KBM-7 (cell line): ENCODE results near the gene BRWD1.
A peak's percentile ranks its signal among the peaks of the same experiment; 100 is the strongest.

Experiments
- DNase-seq: peaks from one replicate; pipeline ENCODE4 v3.0.0-alpha.2; 2015
- in situ Hi-C: fragments of 300-500 bp; cut with MboI; formaldehyde crosslinking; loops from 2 replicates; pipeline ENCODE4 v1.14.3; 2020; ENCODE audit warnings: low sequenced_read_pairs, low pct_unique_long_range_greater_than_20kb, mixed read lengths

BRWD1 gene

DNA sequence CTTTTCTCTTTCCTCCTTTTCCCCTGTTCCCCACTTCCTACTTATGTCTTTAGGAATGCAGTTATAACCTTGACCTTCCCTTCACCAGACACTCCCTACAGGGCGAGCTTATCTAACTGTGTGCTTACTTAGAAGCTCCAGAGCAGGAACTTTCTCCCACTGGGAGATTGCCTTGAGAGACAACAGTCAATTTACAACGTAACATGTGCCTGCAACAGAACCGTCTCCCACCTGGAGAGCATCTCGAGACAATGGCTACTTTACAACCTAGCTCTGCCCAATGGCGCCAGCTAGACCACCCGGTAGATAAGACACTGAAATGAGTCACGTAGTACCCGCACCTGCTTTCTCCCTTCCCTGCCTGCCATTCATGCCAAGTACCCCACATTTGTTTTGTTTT, 18.7 kb upstream of the BRWD1 start:
- DNase-seq = no peak

DNA sequence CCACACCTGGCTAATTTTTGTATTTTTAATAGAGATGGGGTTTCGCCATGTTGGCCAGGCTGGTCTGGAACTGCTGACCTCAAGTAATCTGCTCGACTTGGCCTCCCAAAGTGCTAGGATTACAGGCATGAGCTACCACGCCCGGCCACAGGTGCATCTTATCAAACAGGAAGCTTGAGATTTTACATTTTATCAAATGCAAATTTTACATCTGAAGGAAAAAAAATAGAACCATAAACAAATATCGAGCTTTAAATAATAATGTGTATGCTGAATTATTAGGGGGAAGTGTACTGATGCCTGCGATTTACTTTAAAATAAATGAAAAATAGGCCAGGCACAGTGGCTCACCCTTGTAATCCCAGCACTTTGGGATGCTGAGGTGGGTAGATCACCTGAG, 16.6 kb upstream of the BRWD1 start:
- in situ Hi-C loops = no loop called here
- no peak for DNase-seq

More for the DNA sequence above, 18.7 kb upstream of the BRWD1 start:
- in situ Hi-C loops = no loop called here

DNA sequence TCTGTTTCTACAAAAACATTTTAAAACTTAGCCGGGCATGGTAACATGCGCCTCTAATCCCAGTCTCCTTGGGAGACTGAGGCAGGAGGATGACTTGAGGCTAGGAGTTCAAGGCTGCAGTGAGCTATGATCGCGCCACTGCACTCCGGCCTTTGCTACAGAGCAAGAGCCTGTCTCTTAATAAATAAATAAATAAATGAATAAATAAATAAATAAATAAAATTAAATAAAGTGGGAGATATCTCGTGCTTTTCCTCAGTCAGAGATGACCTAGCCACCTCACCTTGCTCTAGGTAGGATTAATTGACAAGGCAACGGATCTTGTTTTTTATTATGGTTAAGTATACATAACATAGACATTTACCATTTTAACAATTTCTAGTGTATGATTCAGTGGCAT, 14.3 kb upstream of the BRWD1 start:
- in situ Hi-C loops = no loop called here

GRCh38 chr21:39326607-39327307, 13.3 kb upstream of the BRWD1 start:
- in situ Hi-C loops = no loop called here
- DNase-seq = no peak

More for the DNA sequence above, 14.3 kb upstream of the BRWD1 start:
- DNase-seq = no peak

GRCh38 chr21:39325458-39325857, 12.0 kb upstream of the BRWD1 start:
- no peak for DNase-seq
- in situ Hi-C loops = no loop called here

DNA sequence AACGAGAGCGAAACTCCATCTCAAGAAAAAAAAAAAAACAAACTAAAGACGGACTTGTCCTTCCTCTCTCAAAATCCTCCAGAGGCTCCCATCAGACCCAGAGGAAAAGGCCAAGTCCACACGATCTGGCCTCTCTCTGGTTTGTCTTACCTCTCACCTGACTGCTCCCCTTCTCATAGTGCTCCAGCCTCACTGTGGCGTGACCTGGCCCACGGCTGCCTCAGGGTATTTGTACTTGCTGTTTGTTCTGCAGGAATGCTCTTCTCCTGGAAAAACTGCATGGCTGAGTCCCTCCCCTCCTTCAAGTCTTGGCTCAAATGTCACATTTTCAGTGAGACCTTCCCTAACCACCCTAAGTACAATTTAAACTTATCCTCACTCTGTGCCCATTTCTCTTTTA, 8.0 kb upstream of the BRWD1 start:
- in situ Hi-C loops = no loop called here

GRCh38 chr21:39319814-39320332, 6.4 kb upstream of the BRWD1 start:
- in situ Hi-C loops = no loop called here
- DNase-seq = no peak

More for the DNA sequence above, 8.0 kb upstream of the BRWD1 start:
- no peak for DNase-seq

DNA sequence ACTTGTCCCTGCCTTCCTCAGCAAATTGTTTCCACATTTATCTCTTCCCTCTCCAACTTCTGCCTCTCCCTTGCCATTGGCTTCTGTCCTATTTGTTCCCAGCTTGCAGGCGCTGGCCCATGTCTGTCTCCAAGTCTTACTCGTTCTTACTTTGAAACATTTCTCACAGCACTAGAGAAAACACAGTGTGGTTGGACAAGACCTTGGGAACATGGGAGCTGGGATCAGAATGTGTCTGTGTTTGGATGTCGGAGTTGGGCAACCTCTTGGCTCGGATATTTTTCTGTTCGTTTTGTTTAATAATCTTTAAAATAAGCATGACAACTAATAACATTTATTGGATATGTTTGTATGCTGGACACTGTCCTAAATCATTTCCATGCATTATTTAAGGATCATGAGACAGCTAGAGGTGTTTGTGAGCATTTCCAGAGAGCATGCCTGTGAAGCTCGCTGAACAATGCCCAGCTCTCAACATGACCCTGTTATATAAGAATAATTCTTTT, 5.9 kb upstream of the BRWD1 start:
- in situ Hi-C loops = no loop called here
- DNase-seq = no peak

DNA sequence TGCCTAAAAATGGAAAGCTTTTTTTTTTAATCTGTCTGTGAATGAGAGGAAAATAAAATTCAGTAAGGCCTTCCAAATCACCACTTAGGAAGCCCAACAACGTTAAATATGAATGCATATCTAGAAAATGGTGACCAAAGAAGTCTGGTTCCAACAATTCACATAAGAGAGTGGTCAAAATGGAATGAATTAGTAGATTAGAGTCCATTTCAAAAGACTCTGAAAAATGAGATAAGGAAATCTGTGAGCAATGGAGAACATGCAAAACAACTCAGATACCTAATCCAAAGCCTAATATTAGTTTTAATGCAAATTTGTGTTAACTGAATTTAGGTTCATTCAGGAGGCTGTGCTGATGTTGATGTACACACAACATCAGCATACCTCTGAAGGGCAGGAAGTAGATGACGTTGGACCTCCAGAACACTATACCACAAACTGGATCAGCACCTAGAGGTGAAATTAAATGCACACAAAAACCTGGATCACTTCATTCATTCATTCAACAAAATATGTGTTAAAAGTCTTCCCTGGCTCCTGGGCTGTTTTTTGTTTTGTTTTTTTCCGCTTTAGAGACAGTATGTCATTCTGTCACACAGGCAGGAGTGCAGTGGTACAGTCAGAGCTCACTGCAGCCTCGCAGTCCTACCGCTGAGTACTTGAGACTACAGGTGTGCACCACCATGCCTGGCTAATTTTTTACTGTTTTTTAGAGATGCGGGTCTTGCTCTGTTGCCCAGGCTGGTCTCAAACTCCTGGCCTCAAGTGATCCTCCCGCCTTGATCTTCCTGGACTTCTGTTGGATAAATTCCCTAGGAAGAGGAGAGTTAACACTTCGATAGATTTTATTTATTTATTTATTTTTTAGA, 4.9 kb upstream of the BRWD1 start:
- no peak for DNase-seq
- in situ Hi-C loops = no loop called here

- peak; percentile 38 for DNase-seq
- in situ Hi-C loops = no loop called here
Observed at GRCh38 chr21:39317134-39318090, 4.0 kb upstream of the BRWD1 start.

DNA sequence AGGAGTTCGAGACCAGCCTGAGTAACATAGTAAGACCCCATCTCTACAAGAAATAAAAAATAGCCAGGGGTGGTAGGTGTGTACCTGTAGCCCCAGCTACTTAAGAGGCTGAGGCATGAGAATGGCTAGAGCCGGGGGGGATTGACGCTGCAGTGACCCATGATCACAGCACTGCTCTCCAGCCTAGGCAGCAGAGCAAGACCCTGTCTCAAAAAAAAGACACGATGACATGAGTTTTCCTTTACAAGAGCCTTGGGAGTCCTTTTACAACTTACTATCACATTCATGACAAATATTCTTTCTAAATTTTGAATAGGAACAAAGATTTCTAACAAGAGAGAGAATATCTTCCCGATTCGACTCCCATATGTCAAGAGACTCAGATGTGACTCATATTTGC, 3.3 kb upstream of the BRWD1 start:
- in situ Hi-C loops = no loop called here
- DNase-seq = no peak

DNA sequence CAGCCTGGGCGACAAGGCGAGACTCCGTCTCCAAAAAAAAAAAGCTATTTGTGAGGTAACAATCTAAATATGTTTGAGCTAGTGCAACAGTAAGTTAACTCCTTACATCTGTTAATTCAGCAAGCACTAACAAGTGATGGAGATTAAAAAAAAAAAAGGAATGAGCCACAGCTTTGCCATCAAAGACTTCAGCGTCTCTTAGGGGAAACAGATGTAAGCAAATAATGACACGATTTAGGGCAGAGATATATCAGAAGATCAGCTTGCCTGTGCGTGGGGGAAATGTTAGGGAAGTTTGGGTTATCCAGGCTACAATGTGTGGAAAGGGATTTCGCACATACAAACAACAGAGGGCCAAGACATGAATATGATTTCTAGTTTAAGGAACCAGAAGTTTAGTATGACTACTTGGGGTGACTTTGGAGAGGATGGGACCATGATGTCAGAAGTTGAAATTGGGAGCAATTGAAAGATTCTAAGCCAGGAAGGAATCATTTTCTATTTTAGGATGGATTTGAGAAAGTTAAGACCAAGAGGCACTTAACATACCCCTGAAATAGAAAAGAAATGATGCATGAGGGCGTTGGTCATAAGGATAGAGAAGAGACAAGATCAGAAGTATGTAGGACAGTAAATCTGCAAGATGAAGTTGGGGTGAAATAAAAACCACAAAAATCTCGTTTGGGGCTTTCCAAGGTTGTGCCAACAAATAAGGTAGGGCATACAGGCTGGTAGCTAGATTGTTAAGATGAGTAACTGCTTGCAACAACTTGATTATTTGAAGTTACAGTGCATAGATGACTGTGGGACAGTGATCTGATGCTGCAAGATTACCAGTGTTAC, 2.4 kb upstream of the BRWD1 start:
- DNase-seq = no peak
- in situ Hi-C loops = no loop called here

DNA sequence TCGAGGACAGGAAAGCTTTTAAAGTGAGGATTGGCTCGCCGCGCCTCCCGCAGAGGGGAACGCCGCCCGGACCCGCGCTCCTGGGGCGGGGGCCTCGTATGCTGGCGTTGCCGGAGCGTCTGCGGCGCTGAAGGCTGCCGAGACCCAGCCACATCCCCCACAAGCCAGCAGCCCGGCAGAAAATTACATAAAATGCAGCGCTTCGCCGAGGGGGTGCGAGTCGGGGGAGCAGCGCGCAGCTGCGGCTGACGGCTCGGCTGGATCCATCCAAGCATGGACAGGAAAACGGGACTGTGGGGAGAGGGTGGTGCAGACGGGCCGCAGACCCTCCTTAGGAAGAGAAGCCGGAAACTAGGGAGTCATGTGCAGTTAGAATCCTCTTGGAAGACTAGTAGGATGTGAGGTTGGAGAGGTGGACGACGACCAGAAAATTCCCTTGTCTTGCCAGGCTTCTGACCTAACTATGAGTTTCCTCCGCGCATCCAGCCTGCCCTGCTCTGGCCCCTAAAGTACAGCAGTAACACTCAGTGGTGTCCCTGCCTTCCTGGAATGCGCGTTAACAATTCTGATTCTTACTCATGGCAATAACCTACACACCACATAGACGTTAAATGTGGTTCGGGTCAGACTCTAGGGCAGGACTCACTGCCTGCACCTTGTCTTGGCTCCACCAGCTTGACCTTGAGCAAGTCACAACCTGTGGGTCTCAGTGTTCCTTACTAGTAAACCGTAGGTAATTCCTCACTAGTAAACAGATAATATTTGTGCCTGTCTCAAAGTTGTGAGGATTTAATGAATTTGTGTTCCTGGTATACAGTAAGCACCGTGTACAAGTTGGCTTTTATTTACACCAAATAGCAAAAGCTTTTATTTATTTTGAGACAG, 953 bp upstream of the BRWD1 start:
- in situ Hi-C loops = no loop called here
- no peak for DNase-seq

DNA sequence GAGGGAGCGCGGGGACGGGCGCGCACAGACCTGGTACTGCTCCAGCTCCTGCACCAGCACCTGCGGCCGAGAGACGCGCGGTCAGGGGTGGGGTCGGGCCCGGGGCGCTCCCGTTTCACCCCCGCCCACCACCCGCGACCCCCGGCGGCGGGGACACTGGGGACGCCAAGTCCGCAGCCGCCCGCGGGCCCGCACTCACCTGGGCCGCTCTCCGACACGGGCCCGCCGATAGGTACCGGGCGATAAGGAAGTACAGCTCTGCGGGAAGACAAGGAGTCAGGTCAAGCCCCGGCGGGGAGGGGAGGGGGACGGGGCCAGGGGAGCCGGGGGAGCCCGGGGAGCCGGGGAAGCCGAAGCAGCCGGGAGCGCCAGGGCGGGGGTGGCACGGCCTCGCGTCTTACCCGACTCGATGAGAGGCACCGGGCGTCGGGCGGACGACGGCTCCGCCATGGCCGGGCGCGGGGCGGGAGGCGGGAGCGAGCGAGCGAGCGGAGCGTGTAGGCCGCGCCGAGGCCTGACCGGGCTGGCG, 326 bp downstream of the BRWD1 start:
- in situ Hi-C loops = no loop called here
- no peak for DNase-seq

- in situ Hi-C loops = no loop called here
- DNase-seq = peak; percentile 96
Observed at GRCh38 chr21:39312112-39313041, 1.1 kb downstream of the BRWD1 start.

- in situ Hi-C loops = no loop called here
- DNase-seq = no peak
Observed at GRCh38 chr21:39311164-39311563, 2.3 kb downstream of the BRWD1 start.
